Heart left ventricle (tissue), 16 donors: ENCODE results near the gene NTM. TPM values are rescaled to one million over a fixed set of nuclear protein-coding genes. Genes with fewer than 3 reads are reported as not detected.
A peak's percentile ranks its signal among the peaks of the same experiment; 100 is the strongest.

Source experiments
- ATAC-seq, 4 donors: fragments of 200-7000 bp; cut with Tn5 transposase; one replicate each; pipeline ENCODE4 v1.9.1; 2020 to 2022; ENCODE audit warnings: moderate library complexity in 4 of 4, mild to moderate bottlenecking in 3 of 4, moderate number of reproducible peaks in 1 of 4
- DNase-seq, 5 donors: peaks; one replicate each; pipeline ENCODE4 v3.0.0-alpha.2; 2020
- H3K27ac ChIP-seq, 12 donors: fragments of 200-600 bp; sonication (generic) in 4 of 12; one replicate each; pipeline versions ENCODE4 v1.5.0 to v1.8.0; 2016 to 2022; ENCODE audit warnings: mild to moderate bottlenecking in 2 of 12
- H3K27me3 ChIP-seq, 9 donors: fragments of 200-600 bp; sonication (generic) in 2 of 9; one replicate each; pipeline versions ENCODE4 v1.5.1 to v1.8.0; 2016 to 2022; ENCODE audit warnings: mild to moderate bottlenecking in 3 of 9
- H3K36me3 ChIP-seq, 9 donors: fragments of 200-600 bp; sonication (generic) in 2 of 9; one replicate each; pipeline versions ENCODE4 v1.5.0 to v1.8.0; 2018 to 2022; ENCODE audit warnings: mild to moderate bottlenecking in 2 of 9
- H3K4me1 ChIP-seq, 12 donors: fragments of 200-600 bp; sonication (generic) in 4 of 12; one replicate each; pipeline versions ENCODE4 v1.5.0 to v1.8.0; 2016 to 2022; ENCODE audit warnings: mild to moderate bottlenecking in 3 of 12
- H3K4me3 ChIP-seq, 12 donors: fragments of 200-600 bp; sonication (generic) in 4 of 12; one replicate each; pipeline versions ENCODE4 v1.5.0 to v1.8.0; 2017 to 2022; ENCODE audit warnings: mild to moderate bottlenecking in 9 of 12, moderate library complexity in 4 of 12
- H3K9me3 ChIP-seq, 12 donors: fragments of 200-600 bp; sonication (generic) in 4 of 12; one replicate each; pipeline versions ENCODE4 v1.5.0 to v1.8.0; 2016 to 2022; ENCODE audit warnings: mild to moderate bottlenecking in 1 of 12
- POLR2A ChIP-seq, 2 donors: fragments of 450-650 bp; IDR thresholded peaks; one replicate each; pipeline ENCODE4 v1.6.1; 2017; ENCODE audit warnings: antibody characterized with exemption in 2 of 2, mild to moderate bottlenecking in 2 of 2, moderate library complexity in 2 of 2
- WGBS, 4 donors: extraction: QIAGEN DNeasy Blood & Tissue Kit in 2 of 4; methylation state at CpG; one replicate each; pipeline versions ENCODE4 v1.1.5 to v1.1.7; 2013 to 2018; 5-methylcytosine and 5-hydroxymethylcytosine counted together
- intact Hi-C, 10 donors: fragments of 100-400 bp; cut with DNase I; formaldehyde crosslinking; loops; one replicate each; pipeline versions ENCODE4 v1.11.1 to v1.14.2; 2022
- polyA plus RNA-seq, 2 donors: library from polyadenylated mRNA; stranded (reverse); fragments of 200-250 nt; gene quantifications; one replicate each; pipeline ENCODE4 v1.2.3, GENCODE V29; 2013
- total RNA-seq, 9 donors: library from RNA; depleted of rRNA in 2 of 9; stranded (reverse); fragments of >200 nt in 2 of 9; fragmentation: NEBNext Ultra II Directional in 3 of 9; extraction: Animal tissue kit (Norgen Biotek cat#: 25700) in 3 of 9; gene quantifications; one replicate each; pipeline versions ENCODE4 v1.1.0 to v1.2.4, GENCODE V29; 2016 to 2023
- TF ChIP-seq, protein P1 (sequence below), 12 donors: fragments of 200-600 bp; sonication (generic) in 4 of 12; IDR thresholded peaks; one replicate each; pipeline versions ENCODE4 v1.5.0 to v1.8.0; 2018 to 2022; ENCODE audit warnings: antibody characterized with exemption in 12 of 12, mild to moderate bottlenecking in 5 of 12
- donor health status: ischemic (EF 13 %, LVEDD 7.1; RV severe dilation, severe dysfunction).
- donor health status: healthy with polysubstance abuse.
- donor health status: DM: no; HTN: yes; CAD: no.
- donor health status: DM: no; HTN: no; CAD: no.
- donor health status: ischemic (EF 25% LVEDD 6.9; RV normal size, moderate dysfunction).
- donor health status: ischemic (EF 25% LVEDD 5.7; RV mildly dilated, moderate dysfunction).
- donor health status: healthy.
- donor health status: DM: yes; HTN: yes; CAD: no.
- donor health status: ischemic (EF 35%, LVEDD 5.7; RV mildly dilated, moderate dysfunction).
- donor health status: nonischemic (EF 11% LVEDD 7.7; RV severe dilation, severe dysfunction).
- donor health status: DM: yes; HTN: yes; CAD: no.
- donor health status: PGD.
- donor health status: ischemic (EF 29% LVEDD 5.4; RV normal size, mild dysfunction).
- donor health status: nonischemic (EF 23%, LVEDD 6.1; RV moderate dilation, normal function).

The NTM gene
- total and polyA plus RNA-seq, 11 donors: 0.40 to 7.7 (median 1.5) TPM

DNA sequence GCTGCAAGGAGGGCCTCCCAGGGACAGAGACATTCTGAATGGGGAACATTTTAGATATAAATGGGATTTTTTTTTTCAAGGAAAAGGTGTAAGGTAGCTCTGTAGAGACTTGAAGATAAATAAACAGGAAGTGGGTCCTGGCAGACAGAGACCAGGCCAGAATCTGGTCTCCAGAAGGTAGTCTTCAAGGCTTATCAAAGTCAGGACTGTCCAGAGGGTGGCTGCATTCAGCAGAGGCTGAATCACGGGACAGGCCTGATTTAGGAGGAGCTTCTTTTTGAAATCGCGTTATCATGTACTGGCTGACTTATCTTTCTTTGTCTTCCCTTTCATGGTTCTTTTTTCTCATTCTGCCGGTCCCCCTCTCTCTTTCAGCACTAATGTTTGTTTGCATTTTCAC lies 542.9 kb downstream of the NTM start:
- 61 to 79% (median 65%) methylated on average over 4 of the region's 4 CpGs for WGBS, 4 donors
- H3K4me3 ChIP-seq: no peak overlapping the region
- TF ChIP-seq, protein P1, sequence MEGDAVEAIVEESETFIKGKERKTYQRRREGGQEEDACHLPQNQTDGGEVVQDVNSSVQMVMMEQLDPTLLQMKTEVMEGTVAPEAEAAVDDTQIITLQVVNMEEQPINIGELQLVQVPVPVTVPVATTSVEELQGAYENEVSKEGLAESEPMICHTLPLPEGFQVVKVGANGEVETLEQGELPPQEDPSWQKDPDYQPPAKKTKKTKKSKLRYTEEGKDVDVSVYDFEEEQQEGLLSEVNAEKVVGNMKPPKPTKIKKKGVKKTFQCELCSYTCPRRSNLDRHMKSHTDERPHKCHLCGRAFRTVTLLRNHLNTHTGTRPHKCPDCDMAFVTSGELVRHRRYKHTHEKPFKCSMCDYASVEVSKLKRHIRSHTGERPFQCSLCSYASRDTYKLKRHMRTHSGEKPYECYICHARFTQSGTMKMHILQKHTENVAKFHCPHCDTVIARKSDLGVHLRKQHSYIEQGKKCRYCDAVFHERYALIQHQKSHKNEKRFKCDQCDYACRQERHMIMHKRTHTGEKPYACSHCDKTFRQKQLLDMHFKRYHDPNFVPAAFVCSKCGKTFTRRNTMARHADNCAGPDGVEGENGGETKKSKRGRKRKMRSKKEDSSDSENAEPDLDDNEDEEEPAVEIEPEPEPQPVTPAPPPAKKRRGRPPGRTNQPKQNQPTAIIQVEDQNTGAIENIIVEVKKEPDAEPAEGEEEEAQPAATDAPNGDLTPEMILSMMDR (IDR thresholded peaks at IDR 0.05): no peak
- no peak for TF ChIP-seq POLR2A (IDR thresholded peaks at IDR 0.05)
- no peaks in the 10 kb centered on the region for H3K36me3 ChIP-seq
- intact Hi-C loops: loop anchor here in 4 of 10 donors (5.0 to 10.0 kb wide), 3 partner anchors 46 to 214 kb away; no protein-coding TSS in a partner anchor
- ATAC-seq (no peak), DNase-seq (no peak)
- H3K9me3 ChIP-seq: no peaks in the 10 kb centered on the region
- no peak overlapping the region for H3K27ac ChIP-seq
- peaks cover 0 to 17% (median 0%) of the 10 kb centered on the region in 12 donors for H3K4me1 ChIP-seq
- peaks cover 9 to 56% (median 14%) of the 10 kb centered on the region in 9 donors for H3K27me3 ChIP-seq

DNA sequence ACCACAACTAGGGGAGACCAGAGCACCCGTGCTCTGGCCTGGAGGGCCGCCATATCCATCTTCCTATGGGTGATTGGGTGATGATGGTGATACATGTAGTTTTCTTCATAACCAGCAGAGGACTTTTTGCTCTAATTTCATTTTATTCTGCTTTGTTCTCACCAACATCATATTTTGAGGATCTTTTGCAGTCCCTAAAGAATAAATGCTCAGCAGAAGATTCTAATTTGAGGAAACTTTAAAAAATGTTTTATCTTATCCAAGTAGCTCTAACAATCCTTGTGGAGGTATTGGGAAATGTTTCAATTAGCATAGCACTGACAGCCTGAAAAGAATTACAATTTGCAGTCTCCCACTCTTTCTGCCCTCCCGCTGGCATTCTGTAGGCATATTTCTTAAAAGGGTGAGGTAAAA lies 544.0 kb downstream of the NTM start:
- intact Hi-C loops: loop anchor here in 4 of 10 donors (5.0 to 10.0 kb wide), 3 partner anchors 47 to 213 kb away; no protein-coding TSS in a partner anchor
- WGBS, 4 donors: 63 to 84% (median 74%) methylated on average over 3 of the region's 3 CpGs
- no peak overlapping the region for H3K27ac ChIP-seq
- peaks cover 6 to 45% (median 14%) of the 10 kb centered on the region in 9 donors for H3K27me3 ChIP-seq
- TF ChIP-seq, protein P1 (IDR thresholded peaks at IDR 0.05): peak in 5 of 12 donors; percentile 14 to 29 (median 23)
- TF ChIP-seq POLR2A (IDR thresholded peaks at IDR 0.05): no peak
- H3K4me3 ChIP-seq: no peak overlapping the region
- DNase-seq: no peak
- H3K9me3 ChIP-seq: no peaks in the 10 kb centered on the region
- H3K36me3 ChIP-seq: no peaks in the 10 kb centered on the region
- peaks cover 0 to 17% (median 0%) of the 10 kb centered on the region in 12 donors for H3K4me1 ChIP-seq
- no peak for ATAC-seq

DNA sequence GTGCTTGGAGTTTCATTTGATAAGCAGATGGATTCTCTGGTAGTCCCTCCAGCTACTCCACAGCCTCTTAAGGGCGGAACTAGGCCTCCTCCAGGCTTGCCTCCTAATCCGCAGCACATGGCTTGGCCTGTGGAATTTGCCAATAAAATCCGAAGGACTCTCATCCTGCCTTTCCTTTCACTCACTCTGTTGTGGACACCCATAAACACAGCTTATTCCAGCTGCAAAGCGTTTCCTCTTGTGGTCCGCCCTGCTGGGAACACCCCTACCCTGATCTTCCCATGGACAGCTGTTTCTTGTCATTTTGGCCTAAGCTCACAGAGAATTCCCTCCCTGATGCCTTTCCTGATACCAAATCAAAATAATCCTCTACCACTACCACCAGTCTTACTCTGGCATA lies 546.2 kb downstream of the NTM start:
- H3K4me1 ChIP-seq: peaks cover 0 to 4% (median 0%) of the 10 kb centered on the region in 12 donors
- H3K27ac ChIP-seq: no peak overlapping the region
- peaks cover 2 to 23% (median 9%) of the 10 kb centered on the region in 9 donors for H3K27me3 ChIP-seq
- intact Hi-C loops: loop anchor here in 2 of 10 donors (10.0 kb wide), 1 partner anchor 208 kb away; no protein-coding TSS in a partner anchor
- no peak for DNase-seq
- 51 to 72% (median 58%) methylated on average over 5 of the region's 5 CpGs for WGBS, 4 donors
- TF ChIP-seq POLR2A (IDR thresholded peaks at IDR 0.05): no peak
- TF ChIP-seq, protein P1 (IDR thresholded peaks at IDR 0.05): no peak
- H3K4me3 ChIP-seq: no peak overlapping the region
- no peaks in the 10 kb centered on the region for H3K9me3 ChIP-seq
- H3K36me3 ChIP-seq: no peaks in the 10 kb centered on the region
- ATAC-seq: peak in 2 of 4 donors; percentile 28 to 54

DNA sequence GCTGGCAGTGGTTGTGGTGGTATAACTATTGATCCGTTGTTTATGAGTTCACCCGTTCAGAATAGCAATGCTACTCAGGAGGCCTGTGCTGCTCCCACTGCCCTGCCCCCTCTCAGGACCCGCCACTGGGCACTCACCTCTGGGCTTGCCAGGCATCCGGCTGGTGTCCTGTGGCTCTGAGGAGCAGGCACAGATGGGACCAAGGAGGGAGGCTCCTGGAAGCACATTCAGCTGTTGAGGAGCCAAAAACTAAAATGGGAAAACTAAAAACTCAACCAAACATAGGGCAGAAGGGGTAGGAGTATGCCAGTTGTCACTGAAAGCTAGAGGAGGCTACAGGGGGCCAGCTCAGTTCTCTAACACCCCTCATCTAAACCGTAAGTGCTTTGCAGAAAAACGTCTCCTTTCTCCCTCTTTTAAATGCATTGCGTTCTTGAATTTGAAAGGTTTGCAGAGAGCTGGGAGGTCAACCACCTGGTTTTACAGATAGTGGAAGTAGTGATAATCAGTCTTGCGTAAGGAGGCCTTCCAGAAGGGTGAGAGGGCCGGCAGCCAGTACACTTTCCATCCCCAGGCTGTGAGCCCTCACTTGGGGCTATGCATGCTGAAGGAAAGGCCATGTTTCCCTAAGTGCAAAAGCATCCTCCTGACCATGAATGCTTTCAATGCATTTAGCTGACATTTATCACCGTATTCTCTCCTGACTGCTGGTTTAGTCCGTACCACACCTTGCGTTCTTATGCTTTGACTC lies 547.4 kb downstream of the NTM start:
- DNase-seq: no peak
- H3K4me3 ChIP-seq: no peak overlapping the region
- peaks cover 0 to 16% (median 3%) of the 10 kb centered on the region in 9 donors for H3K27me3 ChIP-seq
- intact Hi-C loops: loop anchor here in 2 of 10 donors (10.0 kb wide), 1 partner anchor 207 kb away; no protein-coding TSS in a partner anchor
- no peaks in the 10 kb centered on the region for H3K4me1 ChIP-seq
- H3K9me3 ChIP-seq: no peaks in the 10 kb centered on the region
- no peaks in the 10 kb centered on the region for H3K36me3 ChIP-seq
- no peak for TF ChIP-seq POLR2A (IDR thresholded peaks at IDR 0.05)
- TF ChIP-seq, protein P1 (IDR thresholded peaks at IDR 0.05): no peak
- no peak overlapping the region for H3K27ac ChIP-seq
- 64 to 76% (median 67%) methylated on average over 12 of the region's 12 CpGs for WGBS, 4 donors
- ATAC-seq: no peak
